M059J (cell line): Measurements from ENCODE around the gene SNX1. TPM values are rescaled to one million over a fixed set of nuclear protein-coding genes. Genes with fewer than 3 reads are reported as not detected.
A peak's percentile ranks its signal among the peaks of the same experiment; 100 is the strongest.
"Not testable (repeated sequence)": the region's sequence is repeated elsewhere in the genome, so short reads cannot be mapped to it uniquely, and the experiment has no call there.

Experiments
- DNase-seq: peaks from one replicate; pipeline ENCODE4 v3.0.0-alpha.2; 2012; ENCODE audit warnings: low read depth
- total RNA-seq: library from RNA; depleted of rRNA; stranded (reverse); fragments of >200 nt; shearing (Covaris generic); gene quantifications from 2 replicates; pipeline ENCODE4 v1.2.3, GENCODE V29; 2014

Gene SNX1
- total RNA-seq, 1 experiment from 2014 or later: 29.8 TPM

DNA sequence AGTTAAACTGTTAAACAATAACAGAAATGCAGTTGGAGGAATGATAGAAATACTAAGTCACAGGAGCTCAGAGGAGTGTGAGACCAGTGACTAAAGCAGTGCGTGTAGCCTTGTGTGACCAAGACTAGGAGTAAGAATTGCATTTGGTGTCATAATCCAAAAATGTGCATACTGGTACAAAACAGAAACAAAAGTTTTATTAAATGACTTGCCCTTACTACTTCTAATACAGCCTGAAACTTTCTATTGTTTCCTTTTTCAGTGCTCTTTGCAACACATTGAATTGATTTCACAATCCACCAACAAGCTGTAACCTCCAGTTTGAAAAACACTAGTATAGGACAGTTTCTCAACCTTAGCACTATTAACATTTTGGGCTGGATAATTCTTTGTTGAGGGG is 17.1 kb downstream of the SNX1 start:
- no peak for DNase-seq

GRCh38 chr15:64117759-64118487 is 22.1 kb downstream of the SNX1 start:
- no peak for DNase-seq

- DNase-seq: not testable (repeated sequence)
Observed at GRCh38 chr15:64120322-64120721, 24.5 kb downstream of the SNX1 start.

- no peak for DNase-seq
Observed at GRCh38 chr15:64121614-64122013, 25.8 kb downstream of the SNX1 start.

- no peak for DNase-seq
Observed at GRCh38 chr15:64122444-64122843, 26.7 kb downstream of the SNX1 start.

DNA sequence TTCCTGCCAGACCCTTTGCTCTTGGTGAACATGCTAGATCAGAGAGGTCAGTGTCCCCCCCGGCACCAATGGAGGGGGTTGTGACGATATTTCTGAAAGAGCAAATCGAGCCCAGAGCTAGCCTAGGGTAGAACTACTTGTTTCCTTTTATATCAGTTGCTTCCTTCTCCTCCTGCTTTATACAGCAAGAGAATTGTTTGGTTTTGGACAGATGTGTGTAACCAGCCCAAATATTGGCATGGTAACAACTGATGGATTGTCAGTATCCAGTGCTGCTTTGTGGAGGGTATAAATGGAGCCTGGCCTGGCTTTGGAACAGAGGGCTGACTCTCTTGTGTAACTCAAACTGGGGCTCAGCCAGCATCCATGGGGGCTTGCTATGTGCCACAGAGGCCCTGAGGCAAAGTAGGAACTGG is 27.2 kb downstream of the SNX1 start:
- no peak for DNase-seq

- no peak for DNase-seq
Observed at GRCh38 chr15:64125978-64126377, 30.2 kb downstream of the SNX1 start.

DNA sequence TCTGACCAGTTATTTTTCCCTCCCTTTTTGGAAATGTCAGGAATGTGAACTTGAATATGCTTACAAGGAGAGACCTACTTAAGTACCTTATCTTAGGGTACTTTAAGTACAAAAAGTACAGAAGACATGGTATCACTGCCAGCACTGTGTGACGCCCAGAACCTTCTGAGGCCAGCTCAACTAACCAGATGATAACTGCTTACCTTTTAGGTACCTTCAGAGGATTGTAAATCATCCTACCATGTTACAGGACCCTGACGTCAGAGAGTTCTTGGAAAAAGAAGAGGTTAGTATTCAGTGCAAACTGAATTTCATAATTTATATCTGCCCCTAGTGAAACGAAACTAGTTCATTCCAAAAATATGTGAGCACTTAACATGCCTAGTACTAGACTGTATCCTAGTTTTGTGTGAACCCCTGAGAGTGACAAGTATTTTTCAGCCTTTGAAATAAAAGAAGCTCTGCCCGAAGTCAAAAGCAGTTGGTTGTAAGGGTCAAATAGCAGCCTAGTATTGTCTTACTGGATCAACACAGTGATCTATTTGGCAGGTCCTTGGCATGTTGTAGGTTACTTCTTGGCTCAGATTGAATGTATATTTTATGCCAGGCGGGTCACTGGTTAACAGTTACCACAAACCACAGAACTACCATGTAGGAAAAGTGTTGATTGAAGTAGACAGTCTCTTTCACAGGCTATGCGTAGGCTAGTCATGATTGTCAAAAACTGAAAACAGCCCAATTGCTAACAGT is 31.9 kb downstream of the SNX1 start:
- DNase-seq: no peak

GRCh38 chr15:64130159-64130558 is 34.4 kb downstream of the SNX1 start:
- DNase-seq: no peak

GRCh38 chr15:64131547-64131946 is 35.8 kb downstream of the SNX1 start:
- no peak for DNase-seq

DNA sequence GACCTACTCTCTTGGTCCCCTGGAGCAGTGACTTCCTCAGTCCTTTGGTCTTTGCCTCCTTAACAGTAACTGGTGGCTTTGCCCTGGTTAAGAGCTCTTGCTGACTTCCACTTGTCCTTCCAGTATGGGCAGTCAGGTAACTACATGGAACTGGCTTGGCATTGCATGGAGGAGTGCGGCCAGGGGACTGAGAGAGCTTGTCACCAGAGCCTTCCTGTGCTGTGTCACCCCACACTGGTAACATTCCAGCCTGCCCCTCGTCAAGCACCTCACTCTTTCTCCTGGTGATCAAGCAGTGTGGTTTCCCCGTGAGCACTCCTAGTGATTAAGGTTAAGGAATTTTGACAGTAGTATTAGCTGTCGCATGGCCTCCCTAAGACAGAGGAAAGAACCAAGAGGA is 36.4 kb downstream of the SNX1 start:
- no peak for DNase-seq

GRCh38 chr15:64133623-64134344 is 38.0 kb downstream of the SNX1 start:
- no peak for DNase-seq

DNA sequence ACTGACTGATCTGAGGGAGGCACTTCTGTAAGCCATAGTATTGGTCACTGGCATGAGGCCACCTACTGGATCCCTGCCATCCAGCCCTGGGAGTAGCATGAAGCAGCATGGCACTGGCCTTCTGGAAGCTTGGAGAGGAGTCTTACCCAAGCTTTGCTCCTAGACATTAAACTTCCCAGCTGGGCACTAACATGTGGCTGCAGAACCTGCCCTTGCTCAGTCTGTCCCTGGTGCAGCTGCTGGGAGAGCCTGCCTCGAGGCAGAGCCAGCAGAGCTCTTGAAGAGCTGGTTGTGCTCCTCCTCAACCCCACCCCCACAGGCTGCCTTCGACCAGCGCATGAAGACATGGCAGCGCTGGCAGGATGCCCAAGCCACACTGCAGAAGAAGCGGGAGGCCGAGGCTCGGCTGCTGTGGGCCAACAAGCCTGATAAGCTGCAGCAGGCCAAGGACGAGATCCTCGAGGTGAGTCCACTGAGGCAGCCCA is 38.6 kb downstream of the SNX1 start:
- DNase-seq: peak; percentile 34

DNA sequence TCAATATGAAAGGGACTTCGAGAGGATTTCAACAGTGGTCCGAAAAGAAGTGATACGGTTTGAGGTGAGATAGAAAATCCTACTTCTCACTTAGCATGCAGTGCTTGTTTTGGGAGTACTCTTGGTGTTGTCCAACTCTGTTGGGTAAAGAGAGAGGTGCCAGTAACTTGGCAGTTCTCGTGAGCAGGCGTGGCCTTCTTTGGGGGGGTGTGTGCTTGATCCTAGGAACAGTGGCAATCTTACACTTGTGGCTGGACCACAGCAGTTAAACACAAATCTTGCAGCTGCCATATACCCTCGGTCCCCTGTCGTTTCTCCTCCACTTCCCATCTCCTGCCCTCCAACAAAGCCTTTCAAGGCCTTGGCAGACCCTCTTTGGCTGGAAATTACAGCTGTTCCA is 40.6 kb downstream of the SNX1 start:
- no peak for DNase-seq

DNA sequence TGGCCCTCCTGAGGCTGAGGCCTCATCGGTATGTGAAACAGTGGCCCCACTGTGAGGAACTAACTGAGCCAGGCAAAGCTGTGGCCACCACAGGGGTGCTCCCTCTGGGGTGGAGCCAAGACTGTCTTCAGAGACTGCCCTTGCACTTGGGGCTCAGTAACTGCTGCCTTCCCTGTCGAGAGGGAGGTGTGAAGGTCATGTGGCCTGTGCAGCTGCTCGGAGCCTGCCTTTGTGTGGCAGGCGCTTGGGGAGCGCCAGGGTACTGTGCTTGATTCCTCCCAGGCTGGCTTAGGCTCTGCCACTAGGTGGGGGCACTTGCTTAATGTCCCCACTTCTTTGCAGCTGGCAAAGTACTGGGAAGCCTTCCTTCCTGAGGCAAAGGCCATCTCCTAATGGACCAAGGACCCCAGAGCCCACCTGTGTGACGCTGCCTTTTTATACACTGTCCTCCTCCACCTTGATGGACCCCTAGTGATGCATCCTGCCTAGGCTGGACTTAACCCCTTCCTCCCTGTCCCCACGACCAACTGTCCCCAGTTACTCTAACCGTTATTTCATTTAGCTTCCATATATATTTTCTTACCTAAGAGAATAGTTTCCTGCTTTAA is 41.5 kb downstream of the SNX1 start:
- no peak for DNase-seq

DNA sequence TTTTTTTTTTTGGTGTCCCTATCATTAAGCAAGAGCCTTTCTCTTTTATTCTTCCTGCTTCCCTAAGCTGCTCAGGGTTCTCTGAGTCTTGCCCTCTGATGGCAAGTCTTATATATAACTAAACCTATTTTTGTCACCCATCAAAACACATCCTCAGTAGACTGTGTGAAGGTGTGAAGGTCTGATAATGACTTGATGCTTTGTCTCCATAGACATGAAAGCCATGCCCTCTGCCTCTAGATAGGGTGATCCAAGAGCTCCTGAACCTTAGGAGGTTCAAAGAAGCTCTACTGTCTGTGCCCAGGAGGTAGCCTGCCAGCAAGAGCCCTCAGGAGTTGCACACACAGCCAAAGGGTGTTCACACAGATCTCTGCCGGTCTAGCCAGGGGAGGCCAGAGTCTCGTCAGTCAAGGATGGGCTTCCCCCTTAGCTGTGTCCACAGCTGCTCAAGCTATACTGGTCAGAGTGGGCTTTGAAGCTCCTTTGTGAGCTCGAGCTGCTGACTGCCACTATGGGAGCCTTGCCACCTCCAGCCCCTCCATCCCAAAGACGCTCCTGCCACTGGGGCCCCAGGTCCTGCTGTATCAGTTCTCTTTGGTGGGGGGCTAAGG is 42.7 kb downstream of the SNX1 start:
- no peak for DNase-seq

DNA sequence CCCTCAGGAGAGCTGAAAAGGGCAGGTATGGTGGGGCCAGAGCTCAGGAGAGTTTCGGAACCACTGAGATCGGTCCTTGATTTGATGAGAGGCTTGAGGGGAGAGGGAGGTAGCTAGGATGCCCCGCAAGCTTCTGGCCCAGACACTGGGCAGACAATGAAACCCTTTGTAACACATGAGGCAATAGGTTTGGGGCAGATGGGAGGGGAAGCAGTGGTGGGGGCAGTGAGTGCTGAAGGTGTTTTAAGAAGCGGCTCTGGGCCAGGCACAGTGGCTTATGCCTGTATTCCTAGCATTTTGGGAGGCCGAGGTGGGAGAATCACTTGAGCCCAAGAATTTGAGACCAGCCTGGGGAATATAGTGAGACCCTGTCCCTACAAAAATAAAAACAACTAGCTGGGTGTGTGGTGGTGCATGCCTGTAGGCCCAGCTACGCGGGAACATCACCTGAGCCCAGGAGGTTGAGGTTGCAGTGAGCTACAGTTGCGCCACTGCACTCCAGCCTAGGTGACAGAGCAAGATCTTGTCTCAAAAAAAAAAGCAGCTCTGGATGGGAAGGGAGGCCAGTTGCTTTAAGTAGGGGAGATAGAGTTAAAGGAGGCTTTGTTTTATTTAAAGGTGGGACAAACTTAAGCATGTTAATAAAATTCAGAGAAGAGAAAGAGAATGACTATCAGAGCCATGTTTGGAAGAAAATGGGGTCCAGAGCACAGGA is 46.2 kb downstream of the SNX1 start:
- no peak for DNase-seq

GRCh38 chr15:64143276-64143675 is 47.5 kb downstream of the SNX1 start:
- no peak for DNase-seq

- DNase-seq: no peak
Observed at GRCh38 chr15:64144192-64144564, 48.4 kb downstream of the SNX1 start.

DNA sequence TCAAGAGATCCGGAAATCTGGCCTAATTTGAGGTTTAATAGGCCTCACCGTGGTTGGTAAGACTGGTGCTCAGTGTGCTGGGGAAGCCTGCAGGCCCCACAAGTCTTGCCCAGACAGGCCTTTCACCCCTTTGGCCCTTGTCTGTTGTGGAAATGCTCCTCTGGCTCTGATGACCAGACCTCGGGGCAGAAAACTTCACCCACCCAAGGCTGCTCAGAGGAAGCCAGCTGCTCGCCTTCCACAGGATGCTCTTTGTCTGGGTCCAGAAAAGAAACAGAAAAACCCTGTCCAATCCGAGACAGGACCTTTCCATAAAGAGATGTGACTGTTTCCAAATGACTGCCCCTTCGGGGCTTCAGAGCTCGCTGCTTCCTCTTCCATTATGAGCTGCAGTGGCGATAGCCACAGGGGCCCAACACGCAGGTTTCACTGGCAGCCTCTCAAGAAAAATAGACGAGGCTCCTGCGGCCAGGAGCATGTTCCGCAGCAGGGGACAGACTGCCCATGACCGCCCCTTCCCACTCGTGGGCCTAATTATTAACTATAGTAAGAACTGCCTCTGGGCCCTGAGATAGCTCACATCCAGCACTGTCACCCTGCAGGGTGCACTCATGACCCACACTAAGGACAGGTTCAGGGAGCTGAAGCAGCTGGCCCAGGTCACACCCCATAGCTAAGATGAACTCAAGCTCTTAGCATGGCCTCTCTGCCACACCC is 48.9 kb downstream of the SNX1 start:
- DNase-seq: no peak
